Pancreas (tissue), 10 donors: ENCODE data around the gene PRKCSH. TPM values are rescaled to one million over a fixed set of nuclear protein-coding genes. Genes with fewer than 3 reads are reported as not detected.

ENCODE experiments used
- ATAC-seq, 4 donors: fragments of 200-7000 bp; cut with Tn5 transposase; one replicate each; pipeline versions ENCODE4 v1.8.0 to v1.9.1; 2020; ENCODE audit warnings: mild to moderate bottlenecking in 4 of 4, moderate library complexity in 4 of 4
- DNase-seq, 6 donors: peaks; one replicate each; pipeline ENCODE4 v3.0.0-alpha.2; 2020
- FAIRE-seq: peaks from 2 replicates; lab custom pipeline; 2012; peaks lifted over from hg19 to GRCh38; lab: Jason Lieb, UNC
- H3K27ac ChIP-seq, 4 donors: fragments of 200-600 bp; sonication (generic); 1 replicate in 3 of 4; 2 replicates in 1 of 4; pipeline versions ENCODE4 v1.5.0 to v1.8.0; 2020
- H3K27me3 ChIP-seq, 4 donors: fragments of 200-600 bp; one replicate each; pipeline ENCODE4 v1.8.0; 2021
- H3K36me3 ChIP-seq, 3 donors: fragments of 200-600 bp; sonication (generic) in 1 of 3; one replicate each; pipeline versions ENCODE4 v1.5.0 to v1.8.0; 2020 to 2021
- H3K4me1 ChIP-seq, 3 donors: fragments of 200-600 bp; one replicate each; pipeline ENCODE4 v1.8.0; 2021
- H3K4me3 ChIP-seq, 4 donors: fragments of 200-600 bp; sonication (generic) in 2 of 4; one replicate each; pipeline versions ENCODE4 v1.5.0 to v1.8.0; 2020 to 2021
- H3K9me3 ChIP-seq, 4 donors: fragments of 200-600 bp; one replicate each; pipeline ENCODE4 v1.8.0; 2021
- CTCF ChIP-seq, 4 donors: fragments of 200-600 bp; sonication (generic) in 3 of 4; IDR thresholded peaks; one replicate each; pipeline versions ENCODE4 v1.5.0 to v1.8.0; 2021; ENCODE audit warnings: antibody characterized with exemption in 4 of 4
- WGBS, 2 donors: extraction: QIAGEN DNeasy Blood & Tissue Kit; methylation state at CpG; one replicate each; pipeline ENCODE4 v1.1.7; 2013; 5-methylcytosine and 5-hydroxymethylcytosine counted together
- intact Hi-C, 3 donors: fragments of 100-400 bp; cut with DNase I; formaldehyde crosslinking; loops; one replicate each; pipeline versions ENCODE4 v1.11.1 to v1.14.2; 2022
- polyA plus RNA-seq, 2 donors: library from polyadenylated mRNA; stranded (reverse); fragments of 200-250 nt; gene quantifications; one replicate each; pipeline ENCODE4 v1.2.3, GENCODE V29; 2013
- total RNA-seq, 6 donors: library from RNA; stranded (reverse); fragmentation: NEBNext Ultra II Directional in 4 of 6; extraction: Animal tissue kit (Norgen Biotek cat#: 25700) in 4 of 6; gene quantifications; one replicate each; pipeline versions ENCODE4 v1.2.1 to v1.2.4, GENCODE V29; 2021 to 2023
- donor health status: healthy with polysubstance abuse.
- donor health status: DM: no; HTN: no; CAD: no; lungs with moderate emphysema.
- donor health status: DM: no; HTN: no; CAD: no.
- donor health status: control.
- donor health status: control.
- donor health status: Bipolar disorder and iron deficiency.
- donor health status: DM: yes; HTN: yes; CAD: no.
- donor health status: DM: no; HTN: no; CAD: no.
- donor health status: DM: no; HTN: no; CAD: no.
- donor health status: DM: yes; HTN: yes; CAD: no.

The PRKCSH gene
- total and polyA plus RNA-seq, 8 donors: 114 to 217 (median 163) TPM

GRCh38 chr19:11485245-11485837, 49.9 kb downstream of the PRKCSH start:
- DNase-seq (peak in 1 of 6 donors; percentile 53), ATAC-seq (no peak), FAIRE-seq (no peak)
- Histone ChIP-seq H3K4me3 (no peak overlapping the region), H3K27ac (no peak overlapping the region), H3K27me3 (peaks cover 0 to 15% (median 5%) of the 10 kb centered on the region in 4 donors), H3K36me3 (peaks cover 0 to 5% (median 0%) of the 10 kb centered on the region in 3 donors), H3K9me3 (no peaks in the 10 kb centered on the region), H3K4me1 (peaks cover 0 to 8% (median 6%) of the 10 kb centered on the region in 3 donors)
- no peak for TF ChIP-seq CTCF (IDR thresholded peaks at IDR 0.05)
- intact Hi-C loops: loop anchor here in 1 of 3 donors (10.0 kb wide), 1 partner anchor 191 kb away; the partner anchor contains the start of gene TSPAN16
- 90% methylated on average over 13 of the region's 13 CpGs for WGBS, 2 donors

GRCh38 chr19:11486661-11487503, 51.4 kb downstream of the PRKCSH start:
- ATAC-seq: no peak
- TF ChIP-seq CTCF (IDR thresholded peaks at IDR 0.05): no peak
- no peak overlapping the region for H3K27ac ChIP-seq
- no peaks in the 10 kb centered on the region for H3K9me3 ChIP-seq
- peaks cover 0 to 5% (median 0%) of the 10 kb centered on the region in 3 donors for H3K36me3 ChIP-seq
- peaks cover 0 to 8% (median 6%) of the 10 kb centered on the region in 3 donors for H3K4me1 ChIP-seq
- WGBS, 2 donors: 91 to 94% methylated on average over 44 to 45 of the region's 45 CpGs
- H3K27me3 ChIP-seq: peaks cover 0 to 13% (median 0%) of the 10 kb centered on the region in 4 donors
- FAIRE-seq: no peak
- H3K4me3 ChIP-seq: no peak overlapping the region
- peak in 1 of 6 donors; percentile 61 for DNase-seq
- intact Hi-C loops: loop anchor here in 1 of 3 donors (10.0 kb wide), 1 partner anchor 192 kb away; the partner anchor contains the start of gene TSPAN16

- no peak for TF ChIP-seq CTCF (IDR thresholded peaks at IDR 0.05)
- ATAC-seq: no peak
- Histone ChIP-seq H3K27ac (no peak overlapping the region), H3K36me3 (peaks cover 0 to under 1% (median 0%) of the 10 kb centered on the region in 3 donors), H3K9me3 (no peaks in the 10 kb centered on the region), H3K27me3 (no peaks in the 10 kb centered on the region), H3K4me1 (no peaks in the 10 kb centered on the region), H3K4me3 (no peak overlapping the region)
- 95 to 96% methylated on average over 7 of the region's 7 CpGs for WGBS, 2 donors
- intact Hi-C loops: loop anchor here in 1 of 3 donors (10.0 kb wide), 1 partner anchor 195 kb away; the partner anchor contains the start of gene TSPAN16
- no peak for FAIRE-seq
- no peak for DNase-seq
Observed at GRCh38 chr19:11489378-11489777, 53.9 kb downstream of the PRKCSH start.

- 96 to 97% methylated on average over 27 of the region's 27 CpGs for WGBS, 2 donors
- TF ChIP-seq CTCF (IDR thresholded peaks at IDR 0.05): no peak
- intact Hi-C loops: loop anchor here in 1 of 3 donors (10.0 kb wide), 1 partner anchor 80 kb away; the partner anchor contains the start of gene ACP5
Observed at GRCh38 chr19:11494634-11495285, 59.3 kb downstream of the PRKCSH start.

More at GRCh38 chr19:11494634-11495285, 59.3 kb downstream of the PRKCSH start:
- DNase-seq (peak in 1 of 6 donors; percentile 74), FAIRE-seq (no peak), ATAC-seq (no peak)
- Histone ChIP-seq H3K9me3 (no peaks in the 10 kb centered on the region), H3K36me3 (no peaks in the 10 kb centered on the region), H3K27ac (no peak overlapping the region), H3K27me3 (no peaks in the 10 kb centered on the region), H3K4me3 (no peak overlapping the region), H3K4me1 (no peaks in the 10 kb centered on the region)
